Heart right ventricle (tissue), 16 donors: ENCODE results near the gene FAM120B. TPM values are rescaled to one million over a fixed set of nuclear protein-coding genes. Genes with fewer than 3 reads are reported as not detected.
A peak's percentile ranks its signal among the peaks of the same experiment; 100 is the strongest.

ENCODE experiments used
- ATAC-seq, 8 donors: fragments of 200-7000 bp; cut with Tn5 transposase; one replicate each; pipeline ENCODE4 v1.9.1; 2020; ENCODE audit warnings: mild to moderate bottlenecking in 8 of 8, moderate library complexity in 8 of 8, moderate number of reproducible peaks in 1 of 8
- DNase-seq, 2 donors: peaks; one replicate each; pipeline ENCODE4 v3.0.0-alpha.2; 2020
- H3K27ac ChIP-seq, 10 donors: fragments of 200-600 bp; sonication (generic) in 2 of 10; one replicate each; pipeline versions ENCODE4 v1.5.0 to v1.8.0; 2020 to 2022; ENCODE audit warnings: mild to moderate bottlenecking in 3 of 10
- H3K27me3 ChIP-seq, 7 donors: fragments of 200-600 bp; one replicate each; pipeline ENCODE4 v1.8.0; 2021 to 2022; ENCODE audit warnings: mild to moderate bottlenecking in 2 of 7
- H3K36me3 ChIP-seq, 9 donors: fragments of 200-600 bp; sonication (generic) in 1 of 9; one replicate each; pipeline versions ENCODE4 v1.5.0 to v1.8.0; 2020 to 2022; ENCODE audit warnings: mild to moderate bottlenecking in 2 of 9
- H3K4me1 ChIP-seq, 9 donors: fragments of 200-600 bp; sonication (generic) in 1 of 9; one replicate each; pipeline versions ENCODE4 v1.5.0 to v1.8.0; 2020 to 2022; ENCODE audit warnings: mild to moderate bottlenecking in 4 of 9
- H3K4me3 ChIP-seq, 10 donors: fragments of 200-600 bp; sonication (generic) in 2 of 10; one replicate each; pipeline versions ENCODE4 v1.5.0 to v1.8.0; 2020 to 2022; ENCODE audit warnings: mild to moderate bottlenecking in 7 of 10, moderate library complexity in 2 of 10
- H3K9me3 ChIP-seq, 11 donors: fragments of 200-600 bp in 10 of 11; sonication (generic) in 2 of 11; one replicate each; pipeline versions ENCODE4 v1.5.0 to v1.8.0; 2013 to 2022; ENCODE audit warnings: mild to moderate bottlenecking in 2 of 11, control low read depth in 1 of 11, moderate library complexity in 1 of 11
- WGBS, 2 donors: extraction: QIAGEN DNeasy Blood & Tissue Kit; methylation state at CpG; one replicate each; pipeline ENCODE4 v1.1.7; 2013; ENCODE audit warnings: inconsistent platforms in 1 of 2; 5-methylcytosine and 5-hydroxymethylcytosine counted together
- intact Hi-C, 10 donors: fragments of 100-400 bp; cut with DNase I; formaldehyde crosslinking; loops; one replicate each; pipeline versions ENCODE4 v1.11.1 to v1.14.2; 2022
- polyA plus RNA-seq, 2 donors: library from polyadenylated mRNA; stranded (reverse); fragments of 200-250 nt; gene quantifications; one replicate each; pipeline ENCODE4 v1.2.3, GENCODE V29; 2013
- total RNA-seq, 10 donors: library from RNA; stranded (reverse); fragmentation: NEBNext Ultra II Directional in 3 of 10; extraction: Animal tissue kit (Norgen Biotek cat#: 25700) in 3 of 10; gene quantifications; one replicate each; pipeline versions ENCODE4 v1.2.1 to v1.2.4, GENCODE V29; 2021 to 2023
- TF ChIP-seq, protein P1 (sequence below), 9 donors: fragments of 200-600 bp; sonication (generic) in 2 of 9; IDR thresholded peaks; one replicate each; pipeline versions ENCODE4 v1.5.0 to v1.8.0; 2021 to 2022; ENCODE audit warnings: antibody characterized with exemption in 9 of 9, mild to moderate bottlenecking in 5 of 9, moderate library complexity in 1 of 9
- donor health status: Arrhythmogenic right ventricular cardiomyopathy.
- donor health status: ischemic (EF 13 %, LVEDD 7.1; RV severe dilation, severe dysfunction).
- donor health status: healthy with polysubstance abuse.
- donor health status: DM: no; HTN: yes; CAD: no.
- donor health status: DM: no; HTN: no; CAD: no.
- donor health status: ischemic (EF 25% LVEDD 6.9; RV normal size, moderate dysfunction).
- donor health status: ischemic (EF 25% LVEDD 5.7; RV mildly dilated, moderate dysfunction).
- donor health status: healthy.
- donor health status: DM: yes; HTN: yes; CAD: no.
- donor health status: Ischemic cardiomyopathy.
- donor health status: ischemic (EF 35%, LVEDD 5.7; RV mildly dilated, moderate dysfunction).
- donor health status: nonischemic (EF 11% LVEDD 7.7; RV severe dilation, severe dysfunction).
- donor health status: DM: yes; HTN: yes; CAD: no.
- donor health status: PGD.
- donor health status: ischemic (EF 29% LVEDD 5.4; RV normal size, mild dysfunction).
- donor health status: nonischemic (EF 23%, LVEDD 6.1; RV moderate dilation, normal function).

FAM120B gene
- total and polyA plus RNA-seq, 12 donors = 7.7 to 31.0 (median 23.9) TPM

DNA sequence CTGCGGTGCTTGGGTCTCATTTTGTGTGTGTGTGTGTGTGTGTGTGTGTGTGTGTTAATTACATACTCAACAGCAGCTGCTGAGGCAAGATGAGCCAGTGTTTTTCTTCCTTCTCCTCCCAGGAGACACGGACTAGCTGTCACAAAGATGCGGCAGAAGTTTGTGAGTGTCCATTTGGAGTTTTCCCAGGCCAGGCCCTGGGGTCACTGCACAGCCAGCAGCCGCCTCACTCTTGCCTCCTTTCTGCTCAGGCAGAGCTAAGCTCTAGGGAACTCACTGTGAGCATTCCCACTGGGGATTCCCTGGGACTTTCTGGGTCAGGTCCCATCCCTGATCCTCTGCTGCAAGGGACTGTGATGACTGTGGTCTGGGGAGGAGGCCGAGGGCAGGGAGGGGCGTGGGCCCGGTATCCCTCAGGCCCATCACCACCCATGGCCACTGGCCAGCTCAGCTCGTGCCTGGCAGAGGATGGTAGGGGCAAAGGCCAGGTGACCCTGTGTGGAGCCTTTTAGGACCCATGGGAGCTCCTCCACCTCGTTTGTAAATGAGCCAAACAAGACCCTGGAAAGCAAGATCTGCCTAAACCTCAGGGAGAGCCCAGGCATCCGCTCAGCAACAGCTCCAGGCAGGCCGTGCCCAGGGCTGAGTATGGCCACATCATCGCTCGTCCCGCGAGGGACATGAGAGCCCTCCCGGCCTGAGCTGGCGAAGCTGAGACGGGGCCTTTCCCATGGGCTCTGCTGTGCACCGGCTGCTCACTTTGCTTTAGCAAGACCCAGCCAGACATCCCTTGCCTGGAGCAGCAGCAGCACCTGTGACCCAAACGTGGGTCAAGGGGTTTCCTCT is 144.6 kb downstream of the FAM120B start:
- 73 to 75% methylated on average over 20 of the region's 20 CpGs for WGBS, 2 donors
- DNase-seq (peak in 1 of 2 donors; percentile 36), ATAC-seq (peak in 5 of 8 donors; percentile 27 to 73 (median 36))

DNA sequence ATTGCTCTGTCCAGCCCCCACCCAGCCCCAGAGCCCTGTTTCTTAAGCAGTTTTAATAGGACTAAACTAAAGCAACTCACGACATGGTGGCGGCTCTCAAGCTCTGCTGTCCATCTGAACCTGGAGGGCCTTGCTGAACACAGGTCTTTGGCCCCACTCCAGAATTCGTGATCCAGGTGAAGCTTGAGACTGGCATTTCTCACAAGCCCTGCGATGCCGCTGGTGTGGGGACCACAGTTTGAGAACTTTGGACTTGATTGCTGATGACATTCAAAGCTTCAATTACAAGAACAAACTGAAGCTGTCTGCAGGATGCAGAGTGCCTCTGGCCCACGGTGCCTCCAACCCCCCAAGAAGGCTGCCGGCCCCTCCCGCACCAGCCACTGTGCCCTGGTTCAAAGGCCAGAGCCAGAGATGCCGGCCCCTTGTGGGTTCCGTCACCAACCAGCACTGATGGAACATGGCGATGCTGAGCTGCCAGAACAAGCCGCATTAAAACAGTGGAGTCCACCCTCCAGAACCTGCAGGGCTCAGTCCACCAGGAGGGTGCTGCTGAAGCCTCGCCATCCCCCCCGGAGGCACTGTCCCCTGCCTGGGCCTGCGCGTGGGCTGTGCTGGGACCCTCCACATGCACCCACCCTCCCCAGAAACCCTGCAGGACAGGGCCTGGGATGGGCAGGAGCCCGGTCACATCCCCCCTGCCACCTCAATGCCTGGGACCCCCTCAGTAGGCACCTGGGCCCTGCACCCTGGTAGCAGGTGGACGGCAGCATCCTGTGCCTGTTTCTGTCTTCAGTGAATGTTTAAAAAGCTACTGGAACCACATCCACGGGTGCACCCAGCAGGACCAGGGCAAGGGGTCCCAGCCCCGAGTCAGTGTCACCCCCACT is 145.4 kb downstream of the FAM120B start:
- Histone ChIP-seq H3K36me3 (no peaks in the 10 kb centered on the region), H3K27me3 (no peaks in the 10 kb centered on the region), H3K9me3 (no peaks in the 10 kb centered on the region), H3K4me1 (peaks cover 0 to 2% (median under 1%) of the 10 kb centered on the region in 9 donors), H3K27ac (no peak overlapping the region), H3K4me3 (no peak overlapping the region)
- WGBS, 2 donors = 91 to 94% methylated on average over 20 of the region's 20 CpGs
- TF ChIP-seq, protein P1, sequence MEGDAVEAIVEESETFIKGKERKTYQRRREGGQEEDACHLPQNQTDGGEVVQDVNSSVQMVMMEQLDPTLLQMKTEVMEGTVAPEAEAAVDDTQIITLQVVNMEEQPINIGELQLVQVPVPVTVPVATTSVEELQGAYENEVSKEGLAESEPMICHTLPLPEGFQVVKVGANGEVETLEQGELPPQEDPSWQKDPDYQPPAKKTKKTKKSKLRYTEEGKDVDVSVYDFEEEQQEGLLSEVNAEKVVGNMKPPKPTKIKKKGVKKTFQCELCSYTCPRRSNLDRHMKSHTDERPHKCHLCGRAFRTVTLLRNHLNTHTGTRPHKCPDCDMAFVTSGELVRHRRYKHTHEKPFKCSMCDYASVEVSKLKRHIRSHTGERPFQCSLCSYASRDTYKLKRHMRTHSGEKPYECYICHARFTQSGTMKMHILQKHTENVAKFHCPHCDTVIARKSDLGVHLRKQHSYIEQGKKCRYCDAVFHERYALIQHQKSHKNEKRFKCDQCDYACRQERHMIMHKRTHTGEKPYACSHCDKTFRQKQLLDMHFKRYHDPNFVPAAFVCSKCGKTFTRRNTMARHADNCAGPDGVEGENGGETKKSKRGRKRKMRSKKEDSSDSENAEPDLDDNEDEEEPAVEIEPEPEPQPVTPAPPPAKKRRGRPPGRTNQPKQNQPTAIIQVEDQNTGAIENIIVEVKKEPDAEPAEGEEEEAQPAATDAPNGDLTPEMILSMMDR (IDR thresholded peaks at IDR 0.05) = no peak
- DNase-seq (peak in 1 of 2 donors; percentile 2), ATAC-seq (no peak)
- intact Hi-C loops = no loop called here

More for the DNA sequence above, 144.6 kb downstream of the FAM120B start:
- TF ChIP-seq, protein P1 (IDR thresholded peaks at IDR 0.05) = no peak
- no peaks in the 10 kb centered on the region for H3K36me3 ChIP-seq
- no peaks in the 10 kb centered on the region for H3K4me1 ChIP-seq
- H3K27ac ChIP-seq = no peak overlapping the region
- H3K4me3 ChIP-seq = no peak overlapping the region
- no peaks in the 10 kb centered on the region for H3K9me3 ChIP-seq
- H3K27me3 ChIP-seq = no peaks in the 10 kb centered on the region
- intact Hi-C loops = no loop called here

DNA sequence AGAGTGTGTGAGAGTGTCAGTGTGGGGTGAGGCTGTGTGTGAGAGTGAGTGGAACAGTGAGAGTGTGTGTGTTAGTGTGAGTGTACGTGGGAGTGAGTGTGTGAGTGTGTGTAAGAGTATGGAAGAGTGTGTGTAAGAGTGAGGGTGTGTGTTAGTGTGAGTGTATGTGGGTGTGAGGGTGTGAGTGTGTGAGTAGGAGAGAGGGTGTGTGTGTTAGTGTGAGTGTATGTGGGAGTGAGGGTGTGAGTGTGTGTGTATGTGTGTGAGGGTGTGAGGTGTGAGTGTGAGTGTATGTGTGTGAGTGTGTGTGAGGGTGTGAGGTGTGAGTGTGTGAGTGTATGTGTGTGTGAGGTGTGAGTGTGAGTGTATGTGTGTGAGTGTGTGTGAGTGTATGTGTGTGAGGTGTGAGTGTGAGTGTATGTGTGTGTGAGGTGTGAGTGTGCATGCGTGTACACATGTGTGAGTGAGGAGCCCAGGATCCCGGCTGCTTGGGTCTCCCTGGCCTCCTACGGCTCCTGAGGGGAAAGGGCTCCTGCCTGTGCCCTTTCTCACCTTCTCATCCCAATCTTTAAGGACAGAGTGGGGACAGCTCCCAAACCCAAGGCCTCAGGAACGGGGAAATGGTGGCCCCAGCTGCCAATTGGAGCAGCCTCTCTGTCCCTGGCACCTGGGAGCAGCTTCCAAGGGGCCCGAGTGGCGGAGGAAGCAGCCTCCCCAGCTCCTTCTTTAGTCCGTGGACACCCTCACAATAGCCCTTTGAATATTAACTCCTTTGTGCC is 146.4 kb downstream of the FAM120B start:
- 76 to 82% methylated on average over 8 of the region's 8 CpGs for WGBS, 2 donors
- peaks cover 0 to 7% (median 4%) of the 10 kb centered on the region in 9 donors for H3K4me1 ChIP-seq
- TF ChIP-seq, protein P1 (IDR thresholded peaks at IDR 0.05) = no peak
- intact Hi-C loops = no loop called here
- H3K27ac ChIP-seq = no peak overlapping the region
- DNase-seq (no peak), ATAC-seq (peak in 1 of 8 donors; percentile 56)
- no peaks in the 10 kb centered on the region for H3K36me3 ChIP-seq
- H3K9me3 ChIP-seq = no peaks in the 10 kb centered on the region
- H3K4me3 ChIP-seq = no peak overlapping the region
- no peaks in the 10 kb centered on the region for H3K27me3 ChIP-seq
